Upper lobe of left lung (tissue), 4 donors: ENCODE measurements around the gene EXOC2.

Experiments used
- CTCF ChIP-seq, 6 experiments: fragments of 450-650 bp in 4 of 6; fragments of 200-600 bp in 2 of 6; sonication (generic) in 2 of 6; IDR thresholded peaks; one replicate each; pipeline ENCODE4 v1.5.1; 2016 to 2019; ENCODE audit warnings: antibody characterized with exemption in 6 of 6
- EP300 ChIP-seq, 4 donors: sonication (generic); formaldehyde crosslinking; IDR thresholded peaks; one replicate each; pipeline ENCODE4 v1.5.1; 2017; ENCODE audit warnings: antibody characterized with exemption in 4 of 4, control low read depth in 2 of 4
- POLR2A ChIP-seq, 4 donors: fragments of 450-650 bp; IDR thresholded peaks; one replicate each; pipeline ENCODE4 v1.5.1; 2016 to 2017; ENCODE audit warnings: antibody characterized with exemption in 4 of 4, mild to moderate bottlenecking in 2 of 4
- POLR2AphosphoS5 ChIP-seq, 2 donors: sonication (generic); formaldehyde crosslinking; IDR thresholded peaks; one replicate each; pipeline ENCODE4 v1.5.1; 2017; ENCODE audit warnings: antibody characterized with exemption in 2 of 2

- no peak for TF ChIP-seq POLR2A (IDR thresholded peaks at IDR 0.05)
- no peak for TF ChIP-seq CTCF (IDR thresholded peaks at IDR 0.05)
- TF ChIP-seq EP300 (IDR thresholded peaks at IDR 0.05), result no peak
- TF ChIP-seq POLR2AphosphoS5 (IDR thresholded peaks at IDR 0.05), result no peak
These were observed 193.3 kb downstream of the EXOC2 start for GRCh38 chr6:499617-500016.
